ENCODE measurements around the gene KPNA3. TPM values are rescaled to one million over a fixed set of nuclear protein-coding genes. Genes with fewer than 3 reads are reported as not detected.

KPNA3 gene
- total and polyA plus RNA-seq, 2 donors (not counting 1 experiment from before 2014, with no cell fraction given) = 37.0 to 68.3 TPM

DNA sequence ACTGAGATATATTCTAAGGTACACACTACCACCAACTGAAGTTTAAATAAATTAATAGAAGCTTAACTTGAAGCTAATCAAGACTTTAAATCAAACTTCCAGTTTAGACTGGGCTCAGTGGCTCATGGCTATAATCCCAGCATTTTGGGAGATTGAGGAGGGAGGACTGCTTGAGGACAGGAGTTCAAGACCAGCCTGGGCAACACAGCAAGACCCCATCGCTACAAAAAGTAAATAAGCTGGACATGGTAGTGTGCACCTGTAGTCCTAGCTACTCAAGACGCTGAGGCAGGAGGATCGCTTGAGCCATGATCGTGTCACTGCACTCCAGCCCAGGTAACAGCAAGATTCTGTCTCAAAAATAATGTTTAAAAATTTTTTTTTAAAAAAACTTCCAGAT, 8.6 kb downstream of the KPNA3 start:
- Histone ChIP-seq H3K27ac (ENCODE audit: insufficient read depth, low read length) (no peak overlapping the region), H3K4me2 (ENCODE audit: extremely low read depth, insufficient read depth, low read length) (no peak overlapping the region), H3K79me2 (ENCODE audit: control insufficient read depth, insufficient read depth, low read length) (peaks cover 86% of the 10 kb centered on the region), H2AFZ (ENCODE audit: low read length) (no peak overlapping the region), H3K27me3 (ENCODE audit: control insufficient read depth, insufficient read depth, low read length) (no peaks in the 10 kb centered on the region), H4K20me1 (ENCODE audit: control insufficient read depth, extremely low read depth, insufficient read depth, low read length) (no peaks in the 10 kb centered on the region), H3K36me3 (ENCODE audit: control insufficient read depth, insufficient read depth, low read length) (no peaks in the 10 kb centered on the region), H3K4me3 (replicated peaks in 1 of 4; ENCODE audit: control extremely low read depth in 1 of 4, insufficient read depth in 1 of 4, low read depth in 3 of 4, low read length in 4 of 4) (no peak overlapping the region), H3K4me1 (ENCODE audit: control insufficient read depth, extremely low read depth, insufficient read depth, low read length) (no peaks in the 10 kb centered on the region), H3K9me3 (ENCODE audit: control insufficient read depth, insufficient read depth, low read depth, low read length) (no peaks in the 10 kb centered on the region), H3K9ac (ENCODE audit: insufficient read depth, low read length) (no peak overlapping the region)
- no peak for DNase-seq (ENCODE audit: low read depth in 2 of 2)
- TF ChIP-seq EZH2 (IDR thresholded peaks at IDR 0.05; ENCODE audit: low read length, missing control alignments) = no peak
- no peak for TF ChIP-seq CTCF (conservative IDR thresholded peaks at IDR 0.05 in 1 of 2, IDR thresholded peaks at IDR 0.05 in 1 of 2; ENCODE audit: low read depth in 1 of 2, low read length in 2 of 2)

DNA sequence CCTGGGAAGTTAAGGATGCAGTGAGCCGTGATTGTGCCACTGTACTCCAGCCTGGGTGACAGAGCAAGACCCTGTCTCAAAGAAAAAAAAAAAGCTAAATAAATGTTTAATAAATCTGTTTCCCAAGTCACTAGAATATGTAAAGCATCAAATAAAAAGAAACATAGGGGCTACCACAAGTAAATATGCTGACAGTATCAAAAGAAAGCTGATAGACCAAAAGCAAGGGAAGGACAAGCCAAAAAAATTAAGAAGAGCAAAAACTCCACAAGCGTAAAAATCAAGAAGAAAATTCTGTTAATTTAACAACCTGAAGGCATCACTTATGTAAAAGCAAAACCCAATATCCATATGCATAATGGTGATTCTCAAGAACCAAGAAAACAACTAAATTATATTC, 9.7 kb downstream of the KPNA3 start:
- H3K9me3 ChIP-seq (ENCODE audit: control insufficient read depth, insufficient read depth, low read depth, low read length) = no peaks in the 10 kb centered on the region
- no peak for DNase-seq (ENCODE audit: low read depth in 2 of 2)
- H3K4me2 ChIP-seq (ENCODE audit: extremely low read depth, insufficient read depth, low read length) = no peak overlapping the region
- H4K20me1 ChIP-seq (ENCODE audit: control insufficient read depth, extremely low read depth, insufficient read depth, low read length) = no peaks in the 10 kb centered on the region
- H3K9ac ChIP-seq (ENCODE audit: insufficient read depth, low read length) = no peak overlapping the region
- H3K27me3 ChIP-seq (ENCODE audit: control insufficient read depth, insufficient read depth, low read length) = no peaks in the 10 kb centered on the region
- peaks cover 78% of the 10 kb centered on the region for H3K79me2 ChIP-seq (ENCODE audit: control insufficient read depth, insufficient read depth, low read length)
- no peak overlapping the region for H3K27ac ChIP-seq (ENCODE audit: insufficient read depth, low read length)
- no peaks in the 10 kb centered on the region for H3K4me1 ChIP-seq (ENCODE audit: control insufficient read depth, extremely low read depth, insufficient read depth, low read length)
- H3K4me3 ChIP-seq (replicated peaks in 1 of 4; ENCODE audit: control extremely low read depth in 1 of 4, insufficient read depth in 1 of 4, low read depth in 3 of 4, low read length in 4 of 4) = no peak overlapping the region
- H3K36me3 ChIP-seq (ENCODE audit: control insufficient read depth, insufficient read depth, low read length) = no peaks in the 10 kb centered on the region
- no peak overlapping the region for H2AFZ ChIP-seq (ENCODE audit: low read length)
- TF ChIP-seq CTCF (conservative IDR thresholded peaks at IDR 0.05 in 1 of 2, IDR thresholded peaks at IDR 0.05 in 1 of 2; ENCODE audit: low read depth in 1 of 2, low read length in 2 of 2) (no peak), EZH2 (IDR thresholded peaks at IDR 0.05; ENCODE audit: low read length, missing control alignments) (no peak)

DNA sequence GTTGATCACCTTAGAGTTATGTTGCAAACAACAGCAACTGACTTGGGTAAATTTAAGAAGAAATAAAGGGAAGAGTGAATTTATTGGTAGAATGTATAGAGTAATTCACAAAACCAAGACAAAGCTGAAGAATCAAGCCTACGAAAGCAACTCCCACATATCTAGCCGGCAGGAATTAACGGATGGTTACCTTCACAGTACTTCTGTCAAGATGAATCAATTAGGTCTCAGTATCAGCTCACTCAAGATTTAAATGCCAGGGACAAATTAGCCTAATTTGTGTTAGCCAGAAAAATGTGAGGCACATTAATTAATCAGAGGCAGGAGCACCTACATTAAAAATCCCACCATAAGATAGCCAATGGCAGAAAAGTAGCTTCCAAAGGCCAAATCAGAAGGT, 10.7 kb downstream of the KPNA3 start:
- H3K4me2 ChIP-seq (ENCODE audit: extremely low read depth, insufficient read depth, low read length) = no peak overlapping the region
- no peaks in the 10 kb centered on the region for H3K36me3 ChIP-seq (ENCODE audit: control insufficient read depth, insufficient read depth, low read length)
- DNase-seq (ENCODE audit: low read depth in 2 of 2) = no peak
- H3K4me3 ChIP-seq (replicated peaks in 1 of 4; ENCODE audit: control extremely low read depth in 1 of 4, insufficient read depth in 1 of 4, low read depth in 3 of 4, low read length in 4 of 4) = no peak overlapping the region
- TF ChIP-seq EZH2 (IDR thresholded peaks at IDR 0.05; ENCODE audit: low read length, missing control alignments) (no peak), CTCF (conservative IDR thresholded peaks at IDR 0.05 in 1 of 2, IDR thresholded peaks at IDR 0.05 in 1 of 2; ENCODE audit: low read depth in 1 of 2, low read length in 2 of 2) (no peak)
- H4K20me1 ChIP-seq (ENCODE audit: control insufficient read depth, extremely low read depth, insufficient read depth, low read length) = no peaks in the 10 kb centered on the region
- no peak overlapping the region for H2AFZ ChIP-seq (ENCODE audit: low read length)
- no peaks in the 10 kb centered on the region for H3K27me3 ChIP-seq (ENCODE audit: control insufficient read depth, insufficient read depth, low read length)
- no peaks in the 10 kb centered on the region for H3K4me1 ChIP-seq (ENCODE audit: control insufficient read depth, extremely low read depth, insufficient read depth, low read length)
- peaks cover 77% of the 10 kb centered on the region for H3K79me2 ChIP-seq (ENCODE audit: control insufficient read depth, insufficient read depth, low read length)
- no peak overlapping the region for H3K9ac ChIP-seq (ENCODE audit: insufficient read depth, low read length)
- no peaks in the 10 kb centered on the region for H3K9me3 ChIP-seq (ENCODE audit: control insufficient read depth, insufficient read depth, low read depth, low read length)
- no peak overlapping the region for H3K27ac ChIP-seq (ENCODE audit: insufficient read depth, low read length)
